NT2/D1 (cell line): ENCODE results near the gene CNIH3.

Experiments used
- SUZ12 ChIP-seq: IDR thresholded peaks from 2 replicates; pipeline ENCODE4 v1.6.1; 2011; ENCODE audit not compliant: insufficient read length, insufficient read depth; ENCODE audit errors: extremely low read depth
- YY1 ChIP-seq: IDR thresholded peaks from 2 replicates; pipeline ENCODE4 v1.6.1; 2011; ENCODE audit not compliant: insufficient read length, insufficient read depth
- ZNF274 ChIP-seq: IDR thresholded peaks from 2 replicates; pipeline ENCODE4 v1.6.1; 2011; ENCODE audit warnings: mild to moderate bottlenecking, low read depth, low read length

GRCh38 chr1:224666913-224667312 lies 50.8 kb downstream of the CNIH3 start:
- TF ChIP-seq ZNF274 (no peak), YY1 (no peak), SUZ12 (no peak)
